Measurements from ENCODE around the gene ALB. TPM values are rescaled to one million over a fixed set of nuclear protein-coding genes. Genes with fewer than 3 reads are reported as not detected.

Gene ALB
- total and polyA plus RNA-seq, 2 donors (not counting 1 experiment from before 2014, with no cell fraction given) = 0.24 TPM; not detected in 1

GRCh38 chr4:73419106-73420038 lies 15.3 kb downstream of the ALB start:
- CTCF ChIA-PET = no interaction called here
- WGBS (ENCODE audit: insufficient coverage) = no CpG with 5 or more reads among the region's 7 CpGs
- H3K9me3 Mint-ChIP-seq (ENCODE audit: insufficient read depth) = no peaks in the 10 kb centered on the region

More at GRCh38 chr4:73419106-73420038, 15.3 kb downstream of the ALB start:
- Histone ChIP-seq H3K79me2 (ENCODE audit: control insufficient read depth, insufficient read depth, low read length) (no peaks in the 10 kb centered on the region), H3K27me3 (replicated peaks in 1 of 4; ENCODE audit: control extremely low read depth in 1 of 4, control insufficient read depth in 3 of 4, insufficient read depth in 4 of 4, low read length in 3 of 4) (peaks cover 0 to 3% (median 0%) of the 10 kb centered on the region in 4 experiments), H3K4me3 (ENCODE audit: control extremely low read depth in 1 of 5, extremely low read depth in 1 of 5, insufficient read depth in 1 of 5, low read depth in 2 of 5, low read length in 4 of 5) (no peak overlapping the region), H3K4me2 (replicated peaks; ENCODE audit: low read depth, low read length, poor library complexity, severe bottlenecking) (no peak overlapping the region), H4K20me1 (ENCODE audit: control insufficient read depth, insufficient read depth, low read length, poor library complexity, severe bottlenecking) (no peaks in the 10 kb centered on the region), H2AFZ (ENCODE audit: insufficient read depth, low read depth, low read length, poor library complexity, severe bottlenecking) (no peak overlapping the region), H3K36me3 (replicated peaks in 1 of 2; ENCODE audit: control extremely low read depth in 1 of 2, control insufficient read depth in 1 of 2, extremely low read depth in 1 of 2, insufficient read depth in 2 of 2, low read length in 1 of 2) (no peaks in the 10 kb centered on the region), H3K9ac (ENCODE audit: low read length) (no peak overlapping the region), H3K4me1 (ENCODE audit: control insufficient read depth in 2 of 2, insufficient read depth in 2 of 2, low read length in 2 of 2) (no peaks in the 10 kb centered on the region), H3K27ac (ENCODE audit: low read length in 2 of 2) (no peak overlapping the region), H3K9me3 (ENCODE audit: control extremely low read depth in 1 of 3, control insufficient read depth in 2 of 3, insufficient read depth in 1 of 3, low read length in 2 of 3) (no peaks in the 10 kb centered on the region)
- TF ChIP-seq CTCF (IDR thresholded peaks at IDR 0.05) (no peak), EZH2 (IDR thresholded peaks at IDR 0.05; ENCODE audit: borderline replicate concordance, insufficient read depth, low read depth, low read length, poor library complexity, severe bottlenecking) (no peak)
- POLR2A ChIA-PET = no interaction called here
- H3K4me1 Mint-ChIP-seq = no peaks in the 10 kb centered on the region
- intact Hi-C loops (cut with micrococcal nuclease) = no loop called here
- ATAC-seq (ENCODE audit: low read depth) = no peak
- no peak overlapping the region for H3K27ac Mint-ChIP-seq
- no peak for DNase-seq
- no peak overlapping the region for H3K4me3 Mint-ChIP-seq
- peaks cover 7% of the 10 kb centered on the region for H3K27me3 Mint-ChIP-seq
